ENCODE measurements around the gene LITAF.

DNA sequence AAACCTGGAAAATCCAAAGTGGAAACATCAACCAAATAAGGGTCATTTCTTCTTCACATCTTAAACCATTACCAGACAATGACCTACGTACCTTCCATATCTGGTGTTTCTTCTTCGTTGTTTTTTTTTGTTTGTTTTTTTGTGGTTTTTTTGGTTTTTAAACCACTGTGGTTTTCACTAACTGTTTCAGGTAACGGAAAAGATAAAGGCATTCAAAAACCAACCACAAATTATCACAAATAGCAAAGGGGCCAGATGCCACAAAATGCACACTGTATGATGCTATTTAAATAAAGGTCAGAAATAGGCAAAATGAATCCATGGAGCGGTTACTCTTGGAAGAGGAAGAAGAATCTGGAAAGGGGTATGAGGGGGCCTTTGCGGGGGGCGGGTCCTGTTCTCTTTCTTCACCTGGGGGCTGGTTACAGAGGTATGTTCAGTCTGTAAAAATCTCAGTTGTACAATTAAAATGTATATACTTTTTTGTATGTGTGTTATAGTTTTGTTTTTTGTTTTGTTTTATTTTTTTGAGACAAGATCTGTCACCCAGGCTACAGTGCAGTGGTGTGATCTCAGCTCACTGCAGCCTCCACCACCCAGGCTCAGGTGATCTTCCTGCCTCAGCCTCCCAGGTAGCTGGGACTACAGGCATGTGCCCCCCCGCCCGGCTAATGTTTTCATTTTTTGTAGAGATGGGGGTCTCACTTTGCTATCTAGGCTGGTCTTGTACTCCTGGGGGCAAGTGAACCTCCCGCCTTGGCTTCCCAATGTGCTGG, 29.6 kb downstream of the LITAF start:
- TF ChIP-seq, protein P1, sequence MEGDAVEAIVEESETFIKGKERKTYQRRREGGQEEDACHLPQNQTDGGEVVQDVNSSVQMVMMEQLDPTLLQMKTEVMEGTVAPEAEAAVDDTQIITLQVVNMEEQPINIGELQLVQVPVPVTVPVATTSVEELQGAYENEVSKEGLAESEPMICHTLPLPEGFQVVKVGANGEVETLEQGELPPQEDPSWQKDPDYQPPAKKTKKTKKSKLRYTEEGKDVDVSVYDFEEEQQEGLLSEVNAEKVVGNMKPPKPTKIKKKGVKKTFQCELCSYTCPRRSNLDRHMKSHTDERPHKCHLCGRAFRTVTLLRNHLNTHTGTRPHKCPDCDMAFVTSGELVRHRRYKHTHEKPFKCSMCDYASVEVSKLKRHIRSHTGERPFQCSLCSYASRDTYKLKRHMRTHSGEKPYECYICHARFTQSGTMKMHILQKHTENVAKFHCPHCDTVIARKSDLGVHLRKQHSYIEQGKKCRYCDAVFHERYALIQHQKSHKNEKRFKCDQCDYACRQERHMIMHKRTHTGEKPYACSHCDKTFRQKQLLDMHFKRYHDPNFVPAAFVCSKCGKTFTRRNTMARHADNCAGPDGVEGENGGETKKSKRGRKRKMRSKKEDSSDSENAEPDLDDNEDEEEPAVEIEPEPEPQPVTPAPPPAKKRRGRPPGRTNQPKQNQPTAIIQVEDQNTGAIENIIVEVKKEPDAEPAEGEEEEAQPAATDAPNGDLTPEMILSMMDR (conservative IDR thresholded peaks at IDR 0.05; ENCODE audit: low read length): no peak
- no peak for TF ChIP-seq EZH2phosphoT487 (IDR thresholded peaks at IDR 0.05; ENCODE audit: borderline replicate concordance, low read depth, low read length)
